DMS 273 (cell line): Measurements from ENCODE around the gene EIF3A.

Source experiments
- DNase-seq: peaks from one replicate; lab custom pipeline; 2025; ENCODE audit not compliant: unreplicated experiment; lab: John Stamatoyannopoulos, UW

Gene EIF3A

GRCh38 chr10:119006451-119007210 lies 74.0 kb downstream of the EIF3A start:
- DNase-seq, result peak; percentile 62

GRCh38 chr10:119005362-119006043 lies 75.1 kb downstream of the EIF3A start:
- DNase-seq, result no peak

- DNase-seq, result no peak
These were observed 76.9 kb downstream of the EIF3A start for GRCh38 chr10:119003572-119004289.

- no peak for DNase-seq
These were observed 78.7 kb downstream of the EIF3A start for GRCh38 chr10:119001717-119002500.

GRCh38 chr10:118998183-118998582 lies 82.4 kb downstream of the EIF3A start:
- no peak for DNase-seq

GRCh38 chr10:118997379-118997778 lies 83.2 kb downstream of the EIF3A start:
- DNase-seq, result no peak

GRCh38 chr10:118995739-118996138 lies 84.9 kb downstream of the EIF3A start:
- DNase-seq, result no peak

- DNase-seq, result no peak
These were observed 86.3 kb downstream of the EIF3A start for GRCh38 chr10:118994321-118994720.

GRCh38 chr10:118993214-118993613 lies 87.4 kb downstream of the EIF3A start:
- DNase-seq, result no peak

GRCh38 chr10:118992496-118992895 lies 88.1 kb downstream of the EIF3A start:
- DNase-seq, result no peak

GRCh38 chr10:118990326-118990725 lies 90.3 kb downstream of the EIF3A start:
- DNase-seq, result no peak

GRCh38 chr10:118986815-118987790 lies 93.5 kb downstream of the EIF3A start:
- DNase-seq, result no peak

GRCh38 chr10:118985576-118985975 lies 95.0 kb downstream of the EIF3A start:
- no peak for DNase-seq
